ENCODE measurements around the gene TOLLIP.

The TOLLIP gene

DNA sequence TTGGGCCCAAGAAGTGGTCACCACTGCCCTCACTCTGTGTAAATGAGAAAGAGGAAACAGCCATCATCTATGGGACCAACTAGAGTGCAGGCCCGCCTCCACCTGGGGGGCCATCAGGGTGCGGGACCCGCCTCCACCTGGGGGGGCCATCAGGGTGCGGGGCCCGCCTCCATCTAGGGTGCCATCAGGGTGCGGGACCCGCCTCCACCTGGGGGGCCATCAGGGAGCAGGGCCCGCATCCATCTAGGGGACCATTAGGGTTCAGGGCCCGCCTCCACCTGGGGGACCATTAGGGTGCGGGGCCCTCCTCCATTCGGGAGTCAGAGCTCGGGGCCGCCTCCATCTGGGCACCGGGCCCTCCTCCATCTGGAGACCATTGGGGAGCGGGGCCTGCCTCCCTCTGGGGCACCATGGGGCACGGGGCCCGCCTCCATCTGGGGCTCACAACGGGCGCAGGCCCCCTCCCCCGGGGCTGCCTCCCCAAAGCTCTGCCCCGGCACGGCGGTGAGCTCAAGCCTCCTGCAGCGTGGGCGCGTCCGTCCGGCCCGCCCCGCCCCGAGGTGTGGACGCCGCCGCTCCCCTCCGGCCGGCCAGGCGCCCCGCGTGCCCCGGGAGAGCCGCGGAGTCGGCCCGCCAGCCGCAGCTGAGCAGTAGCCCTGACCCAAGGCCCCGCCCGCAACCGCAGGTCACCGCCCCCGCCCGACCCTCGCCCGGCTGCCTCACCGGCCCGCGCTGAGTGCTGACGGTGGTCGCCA is 512 bp downstream of the TOLLIP start:
- TF ChIP-seq, protein P1, sequence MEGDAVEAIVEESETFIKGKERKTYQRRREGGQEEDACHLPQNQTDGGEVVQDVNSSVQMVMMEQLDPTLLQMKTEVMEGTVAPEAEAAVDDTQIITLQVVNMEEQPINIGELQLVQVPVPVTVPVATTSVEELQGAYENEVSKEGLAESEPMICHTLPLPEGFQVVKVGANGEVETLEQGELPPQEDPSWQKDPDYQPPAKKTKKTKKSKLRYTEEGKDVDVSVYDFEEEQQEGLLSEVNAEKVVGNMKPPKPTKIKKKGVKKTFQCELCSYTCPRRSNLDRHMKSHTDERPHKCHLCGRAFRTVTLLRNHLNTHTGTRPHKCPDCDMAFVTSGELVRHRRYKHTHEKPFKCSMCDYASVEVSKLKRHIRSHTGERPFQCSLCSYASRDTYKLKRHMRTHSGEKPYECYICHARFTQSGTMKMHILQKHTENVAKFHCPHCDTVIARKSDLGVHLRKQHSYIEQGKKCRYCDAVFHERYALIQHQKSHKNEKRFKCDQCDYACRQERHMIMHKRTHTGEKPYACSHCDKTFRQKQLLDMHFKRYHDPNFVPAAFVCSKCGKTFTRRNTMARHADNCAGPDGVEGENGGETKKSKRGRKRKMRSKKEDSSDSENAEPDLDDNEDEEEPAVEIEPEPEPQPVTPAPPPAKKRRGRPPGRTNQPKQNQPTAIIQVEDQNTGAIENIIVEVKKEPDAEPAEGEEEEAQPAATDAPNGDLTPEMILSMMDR (IDR thresholded peaks at IDR 0.05; ENCODE audit: borderline replicate concordance, insufficient read depth, low read depth, low read length), result no peak
- H3K4me3 ChIP-seq (ENCODE audit: low read depth, low read length), result peak overlapping the region; percentile 74

DNA sequence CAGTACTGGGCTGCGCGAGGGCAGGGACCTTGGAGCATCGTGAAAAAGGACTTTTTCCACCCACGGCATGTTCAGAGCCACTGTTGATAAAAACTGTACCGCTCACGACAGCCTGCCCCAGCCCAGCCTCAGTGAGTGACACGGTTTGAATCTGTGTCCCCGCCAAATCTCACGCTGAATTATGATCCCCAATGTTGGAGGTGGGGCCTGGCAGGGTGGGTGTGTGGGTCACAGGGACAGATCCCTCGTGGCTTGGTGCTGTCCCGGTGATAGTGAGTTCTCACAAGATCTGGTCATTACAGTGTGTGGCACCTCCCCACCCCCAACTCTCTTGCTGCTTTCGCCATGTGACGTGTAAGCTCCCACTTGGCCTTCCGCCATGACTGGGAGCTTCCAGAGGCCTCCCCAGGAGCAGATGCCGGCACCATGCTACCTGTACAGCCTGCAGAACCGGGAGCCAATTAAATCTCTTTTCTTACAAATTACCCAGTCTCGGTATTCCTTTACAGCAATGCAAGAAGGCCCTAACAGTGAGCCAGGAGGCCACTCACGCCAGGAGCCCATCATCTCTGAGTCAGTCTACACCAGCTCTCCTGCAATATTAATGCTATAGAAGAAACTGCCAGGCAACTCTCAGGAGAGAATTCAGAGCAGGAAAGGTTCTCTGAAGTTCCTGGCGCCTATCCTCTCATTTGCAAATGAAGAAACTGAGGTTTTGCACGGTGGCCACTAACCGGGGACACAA is 1.3 kb downstream of the TOLLIP start:
- TF ChIP-seq, protein P1 (IDR thresholded peaks at IDR 0.05; ENCODE audit: borderline replicate concordance, insufficient read depth, low read depth, low read length), result no peak
- H3K4me3 ChIP-seq (ENCODE audit: low read depth, low read length), result no peak overlapping the region

DNA sequence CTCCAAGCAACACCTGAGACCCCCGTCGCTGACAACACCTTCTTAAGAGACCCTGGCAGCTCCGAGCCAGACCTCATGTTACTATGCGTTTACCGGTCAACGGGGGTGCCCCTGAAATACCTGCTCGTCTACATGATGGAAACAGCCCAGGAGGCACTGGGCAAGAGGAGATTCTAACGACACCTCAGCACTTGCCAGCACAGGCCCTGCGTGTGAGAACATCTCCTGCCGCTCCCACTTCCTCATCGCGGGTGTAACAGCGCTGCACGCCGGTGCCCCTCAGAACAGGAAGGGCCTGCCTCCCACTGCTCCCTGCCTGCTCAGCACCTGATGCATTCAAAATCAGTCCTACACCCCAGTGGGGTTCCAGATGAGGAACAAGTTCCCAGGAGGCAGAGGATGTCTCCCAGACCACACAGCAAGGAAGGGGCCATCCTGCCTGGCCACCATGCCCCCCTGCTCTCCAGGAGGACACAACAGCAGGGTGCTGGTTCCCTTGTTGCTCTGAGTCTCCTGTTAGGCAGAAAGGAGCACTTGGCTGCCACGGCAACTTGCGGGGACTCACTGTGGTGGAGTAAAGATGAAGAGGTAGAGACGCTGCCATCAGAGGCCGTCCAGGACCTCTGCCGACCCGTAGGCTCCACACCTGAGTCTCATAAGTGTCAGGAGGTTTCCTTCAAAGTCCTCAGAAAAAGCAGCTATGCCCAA is 2.1 kb downstream of the TOLLIP start:
- TF ChIP-seq, protein P1 (IDR thresholded peaks at IDR 0.05; ENCODE audit: borderline replicate concordance, insufficient read depth, low read depth, low read length), result no peak
- no peak overlapping the region for H3K4me3 ChIP-seq (ENCODE audit: low read depth, low read length)

DNA sequence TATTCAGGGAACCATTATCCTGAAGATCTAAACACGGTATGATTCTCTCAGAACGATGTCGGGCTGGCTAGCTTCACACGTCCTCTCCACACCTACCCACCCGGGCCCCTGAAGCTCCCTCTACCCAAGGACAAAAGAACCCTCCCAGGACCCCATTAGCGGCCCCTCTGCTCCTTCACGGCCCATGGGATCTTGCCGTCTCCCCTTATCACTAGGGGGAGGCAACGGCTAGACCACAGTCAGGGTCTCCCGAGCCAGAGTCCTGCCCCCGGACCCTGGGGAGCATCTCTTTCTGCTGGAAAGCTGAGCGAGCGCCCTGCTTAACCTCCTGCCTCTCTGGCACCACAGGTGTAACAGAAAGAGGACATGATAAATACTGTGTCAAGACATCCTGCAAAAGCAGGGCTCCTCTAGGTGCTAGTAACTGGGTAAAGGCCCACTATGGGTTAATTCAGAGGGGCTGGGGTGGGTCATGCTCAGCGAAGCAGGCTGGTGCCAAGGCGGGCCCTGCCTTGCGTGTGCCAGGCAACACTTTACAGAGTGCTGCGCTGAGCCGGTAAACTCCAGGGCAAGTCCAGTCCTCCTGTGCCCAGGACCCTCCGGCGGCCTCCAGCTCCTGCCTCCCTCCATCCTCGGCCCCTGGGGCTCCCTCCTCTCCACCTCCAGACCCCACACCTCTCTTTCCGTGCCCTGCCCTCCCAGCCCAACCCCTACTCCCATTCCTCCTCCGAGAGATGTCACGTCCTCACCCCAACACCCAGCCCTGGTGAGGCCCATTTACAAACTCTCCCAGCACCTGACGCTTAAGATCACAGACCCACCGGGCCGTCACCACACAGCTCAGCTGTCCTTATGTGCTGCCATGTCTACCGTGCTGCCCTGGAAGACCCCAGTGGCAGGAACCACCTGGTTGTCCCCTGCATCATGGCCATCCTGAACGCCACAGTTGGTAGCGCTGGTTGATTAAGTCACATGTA is 3.0 kb downstream of the TOLLIP start:
- no peak overlapping the region for H3K4me3 ChIP-seq (ENCODE audit: low read depth, low read length)
- TF ChIP-seq, protein P1 (IDR thresholded peaks at IDR 0.05; ENCODE audit: borderline replicate concordance, insufficient read depth, low read depth, low read length), result no peak

DNA sequence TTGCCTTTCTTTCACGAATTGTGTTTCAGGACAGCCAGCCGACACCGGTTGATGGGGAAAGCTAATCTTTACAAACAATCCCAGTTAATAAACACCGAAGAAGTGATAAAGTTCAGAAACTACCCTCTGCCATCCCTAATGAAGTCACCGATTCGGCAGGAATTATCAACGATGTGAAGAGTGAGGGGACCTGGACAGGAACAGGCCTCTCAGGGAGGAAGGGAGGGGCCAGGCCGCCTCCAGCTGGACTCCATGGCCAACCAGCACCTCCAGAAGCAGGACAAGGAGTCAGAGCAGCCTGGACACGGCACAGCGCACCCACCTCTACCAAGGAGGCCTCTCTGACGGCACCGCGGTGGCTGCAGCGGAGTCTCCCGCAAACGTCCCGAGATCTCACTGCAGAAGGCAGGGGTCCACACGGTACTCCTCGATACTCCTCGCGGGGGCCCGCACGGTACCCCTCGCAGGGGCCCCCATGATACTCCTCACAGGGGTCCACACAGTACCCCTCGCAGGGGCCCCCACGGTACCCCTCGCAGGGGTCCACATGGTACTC is 3.9 kb downstream of the TOLLIP start:
- H3K4me3 ChIP-seq (ENCODE audit: low read depth, low read length), result no peak overlapping the region
- TF ChIP-seq, protein P1 (IDR thresholded peaks at IDR 0.05; ENCODE audit: borderline replicate concordance, insufficient read depth, low read depth, low read length), result no peak

DNA sequence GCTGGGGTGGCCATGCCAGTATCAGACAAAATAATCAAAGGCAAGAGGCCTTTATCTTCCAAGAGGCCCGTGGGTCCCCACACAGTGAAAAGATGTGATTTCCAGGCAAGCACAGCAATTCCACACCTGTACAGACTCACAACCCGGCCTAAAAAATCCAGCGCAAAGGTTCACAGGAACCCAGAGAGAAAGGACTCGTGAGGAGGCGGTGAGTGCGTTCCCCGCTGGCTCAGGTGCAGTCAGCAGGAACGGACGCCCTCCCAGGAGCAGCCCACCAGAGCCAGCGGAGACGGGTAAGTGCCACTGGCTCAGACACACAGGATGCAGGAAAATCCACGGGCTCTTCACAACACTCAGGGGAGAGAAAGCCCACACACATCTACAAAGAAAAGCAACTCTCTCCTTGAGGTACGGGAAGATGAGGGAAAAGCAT is 4.4 kb downstream of the TOLLIP start:
- TF ChIP-seq, protein P1 (IDR thresholded peaks at IDR 0.05; ENCODE audit: borderline replicate concordance, insufficient read depth, low read depth, low read length), result no peak
- no peak overlapping the region for H3K4me3 ChIP-seq (ENCODE audit: low read depth, low read length)
